Mammary epithelial cell (primary cell): Measurements from ENCODE around the gene EFNB2.

Source experiments
- EZH2 ChIP-seq: IDR thresholded peaks from 2 replicates; pipeline ENCODE4 v1.6.1; 2012; ENCODE audit warnings: low read length, inconsistent platforms, borderline replicate concordance
- TF ChIP-seq, protein P1 (sequence below), 2 donors: IDR thresholded peaks in 1 of 2; conservative IDR thresholded peaks in 1 of 2; 2 replicates each; pipeline ENCODE4 v1.5.1; 2011 to 2012; ENCODE audit warnings: inconsistent platforms in 2 of 2, low read length in 2 of 2, mild to moderate bottlenecking in 2 of 2, control low read depth in 1 of 2, low read depth in 1 of 2; ENCODE audit not compliant: insufficient read depth in 1 of 2; ENCODE audit errors: extremely low read depth in 1 of 2

- TF ChIP-seq, protein P1, sequence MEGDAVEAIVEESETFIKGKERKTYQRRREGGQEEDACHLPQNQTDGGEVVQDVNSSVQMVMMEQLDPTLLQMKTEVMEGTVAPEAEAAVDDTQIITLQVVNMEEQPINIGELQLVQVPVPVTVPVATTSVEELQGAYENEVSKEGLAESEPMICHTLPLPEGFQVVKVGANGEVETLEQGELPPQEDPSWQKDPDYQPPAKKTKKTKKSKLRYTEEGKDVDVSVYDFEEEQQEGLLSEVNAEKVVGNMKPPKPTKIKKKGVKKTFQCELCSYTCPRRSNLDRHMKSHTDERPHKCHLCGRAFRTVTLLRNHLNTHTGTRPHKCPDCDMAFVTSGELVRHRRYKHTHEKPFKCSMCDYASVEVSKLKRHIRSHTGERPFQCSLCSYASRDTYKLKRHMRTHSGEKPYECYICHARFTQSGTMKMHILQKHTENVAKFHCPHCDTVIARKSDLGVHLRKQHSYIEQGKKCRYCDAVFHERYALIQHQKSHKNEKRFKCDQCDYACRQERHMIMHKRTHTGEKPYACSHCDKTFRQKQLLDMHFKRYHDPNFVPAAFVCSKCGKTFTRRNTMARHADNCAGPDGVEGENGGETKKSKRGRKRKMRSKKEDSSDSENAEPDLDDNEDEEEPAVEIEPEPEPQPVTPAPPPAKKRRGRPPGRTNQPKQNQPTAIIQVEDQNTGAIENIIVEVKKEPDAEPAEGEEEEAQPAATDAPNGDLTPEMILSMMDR (conservative IDR thresholded peaks at IDR 0.05 in 1 of 2, IDR thresholded peaks at IDR 0.05 in 1 of 2; ENCODE audit: extremely low read depth in 1 of 2, insufficient read depth in 1 of 2, low read depth in 1 of 2, low read length in 2 of 2), result no peak
- TF ChIP-seq EZH2, result no peak
Observed at GRCh38 chr13:106479929-106480328, 55.5 kb downstream of the EFNB2 start.
